IMR-90 (cell line): ENCODE measurements around the gene RIPK3. TPM values are rescaled to one million over a fixed set of nuclear protein-coding genes. Genes with fewer than 3 reads are reported as not detected.

Experiments
- ATAC-seq: fragments of 200-7000 bp; cut with Tn5 transposase; 2 replicates; pipeline ENCODE4 v1.9.1; 2020; ENCODE audit warnings: low read depth, mild to moderate bottlenecking, moderate library complexity
- BruUV-seq: library from RNA; stranded (reverse); fragments of 400-500 nt; replicated peaks from 2 replicates; lab custom pipeline; 2021; lab: Mats Ljungman, UMichigan
- CTCF ChIA-PET: fragments of 300-600 bp; formaldehyde crosslinking; extraction: SDS; loops from one replicate; lab custom pipeline; 2021; ENCODE audit warnings: antibody characterized with exemption; lab: Yijun Ruan, JAX
- POLR2A ChIA-PET: fragments of 300-600 bp; sonication (Branson Sonifier 250); formaldehyde crosslinking; loops from one replicate; lab custom pipeline; 2022; ENCODE audit warnings: antibody characterized with exemption; ENCODE audit not compliant: unreplicated experiment; lab: Charles Lee
- DNase-seq: peaks from one replicate; pipeline ENCODE4 v3.0.0; 2013
- H2AFZ ChIP-seq: replicated peaks from 2 replicates; pipeline ENCODE3; 2013; ENCODE audit warnings: low read length, mild to moderate bottlenecking; ENCODE audit not compliant: poor library complexity
- H2AK5ac ChIP-seq: 2 replicates; pipeline ENCODE4 v1.6.1; 2013; ENCODE audit warnings: low read depth, low read length, inconsistent platforms
- H2AK9ac ChIP-seq: replicated peaks from 2 replicates; pipeline ENCODE3; 2013; ENCODE audit warnings: mild to moderate bottlenecking, low read depth, low read length, moderate library complexity; ENCODE audit not compliant: poor library complexity
- H2BK120ac ChIP-seq: 2 replicates; pipeline ENCODE4 v1.6.1; 2013; ENCODE audit warnings: low read depth, low read length, inconsistent platforms
- H2BK15ac ChIP-seq: 3 replicates; pipeline ENCODE4 v1.6.1; 2013; ENCODE audit warnings: low read depth, low read length, inconsistent platforms
- H2BK20ac ChIP-seq: 2 replicates; pipeline ENCODE4 v1.6.1; 2013; ENCODE audit warnings: low read depth, mild to moderate bottlenecking, inconsistent platforms, low read length, moderate library complexity
- H2BK5ac ChIP-seq: 2 replicates; pipeline ENCODE4 v1.6.1; 2013; ENCODE audit warnings: mild to moderate bottlenecking, low read depth, low read length, inconsistent platforms; ENCODE audit not compliant: poor library complexity, severe bottlenecking
- H3K14ac ChIP-seq: replicated peaks from 2 replicates; pipeline ENCODE4 v1.6.1; 2013; ENCODE audit warnings: low read depth, low read length, inconsistent platforms
- H3K18ac ChIP-seq: 2 replicates; pipeline ENCODE4 v1.6.1; 2013; ENCODE audit warnings: low read depth, low read length, control low read depth
- H3K23ac ChIP-seq: 2 replicates; pipeline ENCODE4 v1.6.1; 2013; ENCODE audit warnings: low read depth, low read length, inconsistent platforms
- H3K27ac ChIP-seq: 2 replicates; pipeline ENCODE4 v1.5.1; 2013; ENCODE audit warnings: mild to moderate bottlenecking, control low read depth, low read length; ENCODE audit not compliant: insufficient read depth
- H3K27me3 ChIP-seq: 2 replicates; pipeline ENCODE4 v1.6.1; 2013; ENCODE audit warnings: low read length; ENCODE audit not compliant: control insufficient read depth, insufficient read depth
- H3K36me3 ChIP-seq: 2 replicates; pipeline ENCODE4 v1.6.1; 2013; ENCODE audit warnings: low read length, mixed read lengths; ENCODE audit not compliant: control insufficient read depth, insufficient read depth
- H3K4ac ChIP-seq: 2 replicates; pipeline ENCODE4 v1.6.1; 2013; ENCODE audit warnings: low read depth, low read length, inconsistent platforms
- H3K4me1 ChIP-seq: 2 replicates; pipeline ENCODE4 v1.6.1; 2013; ENCODE audit warnings: low read length, mixed read lengths; ENCODE audit not compliant: control insufficient read depth, insufficient read depth
- H3K4me2 ChIP-seq: 2 replicates; pipeline ENCODE4 v1.6.1; 2013; ENCODE audit warnings: low read depth, mild to moderate bottlenecking, control low read depth, low read length, moderate library complexity
- H3K4me3 ChIP-seq: 2 replicates; pipeline ENCODE4 v1.5.1; 2013; ENCODE audit warnings: low read depth, mild to moderate bottlenecking, control low read depth, low read length, moderate library complexity; ENCODE audit not compliant: insufficient read depth
- H3K56ac ChIP-seq: 2 replicates; pipeline ENCODE4 v1.6.1; 2013; ENCODE audit warnings: low read length, inconsistent platforms; ENCODE audit not compliant: insufficient read depth; ENCODE audit errors: extremely low read depth
- H3K79me1 ChIP-seq, 2 experiments: 2 replicates each; pipeline ENCODE4 v1.6.1; 2013; ENCODE audit warnings: low read length in 2 of 2, inconsistent platforms in 1 of 2, low read depth in 1 of 2
- H3K9ac ChIP-seq: 2 replicates; pipeline ENCODE4 v1.6.1; 2013; ENCODE audit warnings: low read depth, low read length, control low read depth
- H3K9me1 ChIP-seq: 2 replicates; pipeline ENCODE4 v1.6.1; 2013; ENCODE audit warnings: low read length, inconsistent platforms; ENCODE audit not compliant: insufficient read depth
- H3K9me3 ChIP-seq: 2 replicates; pipeline ENCODE4 v1.6.1; 2013; ENCODE audit warnings: low read length; ENCODE audit not compliant: control insufficient read depth, insufficient read depth
- H4K20me1 ChIP-seq: 2 replicates; pipeline ENCODE4 v1.6.1; 2013; ENCODE audit warnings: low read length, inconsistent platforms; ENCODE audit not compliant: insufficient read depth
- H4K5ac ChIP-seq: 2 replicates; pipeline ENCODE4 v1.6.1; 2013; ENCODE audit warnings: mild to moderate bottlenecking, low read depth, low read length, control low read depth
- H4K8ac ChIP-seq, 2 experiments: 2 replicates each; pipeline ENCODE4 v1.6.1; 2013; ENCODE audit warnings: low read depth in 2 of 2, low read length in 2 of 2, control low read depth in 1 of 2, inconsistent platforms in 1 of 2
- H4K91ac ChIP-seq: 2 replicates; pipeline ENCODE4 v1.6.1; 2013; ENCODE audit warnings: low read depth, low read length, inconsistent platforms; ENCODE audit not compliant: insufficient read depth
- CHD1 ChIP-seq: IDR thresholded peaks from 2 replicates; pipeline ENCODE4 v1.6.1; 2012; ENCODE audit warnings: low read depth, low read length, improper control_type of control experiment
- WGBS, 2 experiments: methylation state at CpG; one replicate each; pipeline versions ENCODE4 v1.1.5 to v1.1.7; 2013; ENCODE audit warnings: missing lambda C conversion rate in 2 of 2; ENCODE audit not compliant: insufficient read length in 1 of 2; ENCODE audit errors: extremely low coverage in 2 of 2; 5-methylcytosine and 5-hydroxymethylcytosine counted together
- dilution Hi-C: fragments of 300-500 bp; cut with HindIII; formaldehyde crosslinking; loops from one replicate; pipeline ENCODE4 v1.14.3; 2018; ENCODE audit warnings: low sequenced_read_pairs; ENCODE audit not compliant: unreplicated experiment
- in situ Hi-C: fragments of 300-500 bp; cut with MboI; formaldehyde crosslinking; loops from 3 replicates; pipeline ENCODE4 v1.14.3; 2019; ENCODE audit warnings: low sequenced_read_pairs, inconsistent platforms, mixed read lengths
- intact Hi-C: fragments of 100-400 bp; cut with micrococcal nuclease; formaldehyde crosslinking; loops from 2 replicates; pipeline ENCODE4 v1.10.0; 2022
- polyA plus RNA-seq, 3 experiments: library from polyadenylated mRNA; depleted of rRNA; stranded (reverse); fragments of >200 nt; gene quantifications; 2 replicates each; pipeline ENCODE4 v1.2.3, GENCODE V29; 2012; ENCODE audit warnings: low replicate concordance in 1 of 3
- total RNA-seq: library from RNA; depleted of rRNA; stranded (reverse); fragments of >200 nt; gene quantifications from 2 replicates; pipeline ENCODE4 v1.2.3, GENCODE V29; 2012

RIPK3 gene
- total and polyA plus RNA-seq, 2 of the 4 experiments (the other 2 are of a cell fraction), result 0.09 TPM; not detected in 1

- Histone ChIP-seq H3K9me3 (no peaks in the 10 kb centered on the region; the same call in 1 of the 2 replicates), H3K18ac (no peak overlapping the region), H3K4ac (no peak overlapping the region), H2AFZ (no peak overlapping the region), H2BK120ac (no peak overlapping the region), H3K9ac (no peak overlapping the region), H4K91ac (no peak overlapping the region), H2BK5ac (no peak overlapping the region), H3K14ac (no peak overlapping the region), H3K27me3 (peaks cover 81% of the 10 kb centered on the region), H3K4me2 (no peak overlapping the region), H3K9me1 (no peaks in the 10 kb centered on the region), H4K8ac (no peak overlapping the region), H2AK9ac (peak overlapping the region; percentile 39), H3K36me3 (no peaks in the 10 kb centered on the region), H3K4me1 (peaks cover under 1% of the 10 kb centered on the region; the same call in 1 of the 2 replicates), H2AK5ac (no peak overlapping the region), H3K79me1 (no peaks in the 10 kb centered on the region), H3K56ac (no peak overlapping the region), H2BK20ac (no peak overlapping the region), H3K4me3 (no peak overlapping the region), H3K27ac (no peak overlapping the region), H2BK15ac (no peak overlapping the region), H4K20me1 (no peaks in the 10 kb centered on the region), H3K23ac (no peak overlapping the region), H4K5ac (no peak overlapping the region)
- BruUV-seq, result no TSS peak
- CTCF ChIA-PET, result interaction anchor here (1.0 kb wide), 1 partner anchor 98 kb away, joined by 3 read pairs; no protein-coding TSS in a partner anchor
- WGBS, 2 experiments, result 81% methylated on average over 10 of the region's 14 CpGs; no CpG with 5 or more reads in 1 of the 2 experiments
- intact Hi-C loops (no loop called here), in situ Hi-C loops (no loop called here), dilution Hi-C loops (no loop called here)
- ATAC-seq (no peak), DNase-seq (no peak)
- no peak for TF ChIP-seq CHD1
- POLR2A ChIA-PET, result no interaction called here
These were observed 948 bp downstream of the RIPK3 start for GRCh38 chr14:24338843-24339242.
